ENCODE data around the gene PAIP2.

GRCh38 chr5:139361835-139362429 lies 20.3 kb downstream of the PAIP2 start:
- TF ChIP-seq CTCF (IDR thresholded peaks at IDR 0.05): no peak
- TF ChIP-seq EP300 (IDR thresholded peaks at IDR 0.05): no peak
- TF ChIP-seq POLR2AphosphoS5 (IDR thresholded peaks at IDR 0.05): no peak
